Stimulated activated naive CD4-positive, alpha-beta T cell treated with Interleukin-2 at 50 U/mL for 16 hours (primary cell): ENCODE measurements around the gene PARP12.

Experiments used
- DNase-seq: peaks from one replicate; lab custom pipeline; 2025; lab: John Stamatoyannopoulos, UW

Gene PARP12

DNA sequence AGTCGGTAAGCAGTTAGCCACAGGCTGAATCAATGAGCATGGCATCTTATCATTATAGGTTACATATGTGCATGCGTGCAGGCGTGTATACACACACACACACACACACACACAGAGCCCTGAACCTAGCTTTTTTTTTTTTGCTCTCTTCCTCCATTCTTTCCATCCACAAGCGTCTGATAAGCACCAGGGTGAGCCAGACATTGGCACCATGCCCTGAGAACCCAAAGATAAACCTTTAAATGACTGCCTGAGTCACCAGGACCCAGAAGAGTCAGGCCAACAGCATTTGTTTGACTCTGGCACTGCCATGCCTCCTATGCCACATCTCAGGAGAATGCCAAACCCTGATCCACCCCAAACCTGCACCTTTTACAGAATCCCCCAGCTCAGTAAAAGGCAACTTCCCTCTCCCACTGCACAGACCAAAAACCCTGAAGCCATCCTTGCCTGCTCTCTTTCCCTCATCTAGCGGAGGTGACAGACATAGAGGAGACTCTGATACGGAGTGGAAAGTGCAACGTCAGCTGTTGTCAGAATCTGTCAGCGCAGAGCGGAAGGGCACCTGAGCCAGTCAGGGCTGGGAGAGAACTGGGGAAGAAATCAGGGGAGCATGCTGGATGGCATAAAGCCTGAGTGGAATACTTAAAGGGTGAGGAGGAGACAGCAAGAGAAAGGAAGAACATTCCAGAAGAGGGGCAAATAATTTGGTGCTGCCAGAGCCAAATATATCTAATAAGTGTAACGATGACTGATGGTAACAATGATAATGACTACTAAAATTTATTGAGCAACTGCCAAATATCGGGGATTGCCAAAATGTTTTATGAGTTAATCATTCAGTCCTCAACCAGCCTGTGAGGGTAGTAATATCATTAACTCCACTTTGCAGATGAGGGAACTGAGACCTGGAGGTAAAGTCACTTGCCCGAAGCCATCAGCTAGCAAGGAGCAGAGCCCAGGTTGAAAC is 3.2 kb downstream of the PARP12 start:
- peak; percentile 32 for DNase-seq

DNA sequence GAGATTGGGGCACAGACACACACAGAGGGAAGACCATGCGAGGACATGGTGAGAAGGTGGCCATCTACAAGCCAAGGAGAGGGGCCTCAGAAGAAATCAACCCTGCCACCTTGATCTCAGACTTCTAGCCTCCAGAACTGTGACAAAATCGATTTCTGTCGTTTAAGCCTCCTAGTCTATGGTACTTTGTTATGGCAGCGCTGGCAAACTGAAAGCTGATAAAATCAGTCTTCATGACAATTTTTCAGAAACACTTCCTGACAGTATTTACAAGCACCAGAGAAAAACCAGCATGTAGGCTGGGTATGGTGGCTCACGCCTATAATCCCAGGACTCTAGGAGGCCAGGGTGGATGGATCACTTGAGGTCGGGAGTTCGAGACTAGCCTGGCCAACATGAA is 4.2 kb downstream of the PARP12 start:
- DNase-seq, result no peak

DNA sequence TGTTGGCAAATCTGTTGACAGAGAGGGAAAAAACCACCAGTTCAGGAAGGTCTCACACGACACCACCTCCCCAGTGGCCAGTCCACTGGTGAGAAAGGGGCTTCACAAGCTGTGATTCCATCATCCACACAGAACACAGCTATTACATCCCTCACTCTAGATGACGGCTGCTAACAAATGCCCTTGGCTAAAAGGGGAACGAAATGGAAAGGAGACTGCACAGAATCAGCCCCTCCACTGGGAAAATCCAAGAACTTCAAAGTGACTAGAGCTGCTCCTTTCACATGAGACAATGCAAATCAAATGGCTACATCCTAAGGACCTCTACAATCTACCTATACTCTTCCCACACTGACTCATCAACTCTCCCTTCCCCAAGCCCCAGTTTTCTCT is 5.6 kb downstream of the PARP12 start:
- DNase-seq, result no peak

DNA sequence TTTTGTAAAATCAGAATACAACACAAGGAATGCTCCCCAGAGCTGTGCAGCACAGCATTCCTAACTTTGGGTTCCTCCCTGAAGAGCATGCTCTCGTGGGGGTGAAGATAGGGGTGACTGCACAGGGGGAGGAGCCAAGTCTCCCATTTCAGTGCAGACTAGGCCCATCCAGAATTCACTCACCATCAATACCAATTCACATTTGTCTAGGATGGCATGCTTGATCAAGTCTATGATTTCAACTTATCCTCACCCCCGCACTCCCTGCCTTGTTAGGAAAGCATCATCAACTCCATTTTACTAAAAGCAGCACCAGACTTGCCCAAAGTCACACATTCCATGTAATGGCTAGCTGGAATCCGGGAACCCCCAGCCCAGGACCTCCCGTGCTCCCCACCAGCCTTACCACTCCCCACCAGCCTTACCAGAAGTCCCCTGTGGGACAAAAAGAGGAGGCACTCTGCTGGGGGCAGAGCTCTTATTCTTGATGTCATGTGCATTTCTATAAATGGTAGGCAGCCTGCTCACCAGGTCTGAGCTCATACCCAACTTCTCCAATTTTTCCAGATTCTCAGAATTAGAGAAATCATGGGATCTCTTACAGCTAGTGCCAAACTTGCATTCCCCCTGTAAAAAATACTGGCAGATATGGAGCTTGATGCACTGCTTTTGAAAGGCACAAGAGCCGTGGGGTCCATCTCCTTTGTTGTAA is 6.2 kb downstream of the PARP12 start:
- DNase-seq, result no peak

DNA sequence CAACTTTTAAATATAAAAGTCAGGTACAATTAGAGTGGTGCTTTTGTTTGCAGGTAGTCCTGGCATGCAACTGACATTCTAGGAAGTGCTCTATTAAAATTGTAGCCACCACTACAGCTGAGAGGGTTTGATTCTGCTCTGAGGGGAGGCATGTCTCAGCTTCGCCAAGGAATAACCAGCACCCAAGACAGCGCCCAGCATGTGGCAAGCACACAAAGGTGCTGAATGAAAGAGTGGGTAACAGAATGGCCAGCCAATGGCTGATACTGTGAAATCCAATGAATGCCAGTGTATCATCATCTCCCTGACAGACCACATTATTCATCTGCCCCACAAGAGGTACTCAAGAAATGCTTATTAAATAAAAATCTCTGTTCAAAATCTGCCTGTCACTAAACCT is 6.9 kb downstream of the PARP12 start:
- DNase-seq, result no peak

DNA sequence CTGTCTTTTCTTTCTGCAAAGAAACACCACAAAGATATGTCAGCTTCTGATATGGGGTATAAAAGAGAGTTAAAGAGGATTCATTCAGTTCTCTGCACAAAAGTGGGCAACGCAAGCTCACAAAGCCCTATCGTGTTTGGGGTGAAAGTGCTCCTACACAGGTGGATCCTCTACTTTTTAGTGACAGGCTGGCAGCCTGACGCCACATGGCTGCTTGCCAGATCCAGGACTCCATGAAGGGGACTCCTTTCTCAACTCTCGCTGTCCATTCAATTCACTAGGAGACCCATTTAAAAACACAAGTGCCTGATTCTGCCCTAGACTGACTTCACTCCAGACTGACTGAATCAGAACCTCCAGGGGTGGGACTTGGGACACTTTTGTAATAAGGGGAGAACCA is 8.0 kb downstream of the PARP12 start:
- no peak for DNase-seq

DNA sequence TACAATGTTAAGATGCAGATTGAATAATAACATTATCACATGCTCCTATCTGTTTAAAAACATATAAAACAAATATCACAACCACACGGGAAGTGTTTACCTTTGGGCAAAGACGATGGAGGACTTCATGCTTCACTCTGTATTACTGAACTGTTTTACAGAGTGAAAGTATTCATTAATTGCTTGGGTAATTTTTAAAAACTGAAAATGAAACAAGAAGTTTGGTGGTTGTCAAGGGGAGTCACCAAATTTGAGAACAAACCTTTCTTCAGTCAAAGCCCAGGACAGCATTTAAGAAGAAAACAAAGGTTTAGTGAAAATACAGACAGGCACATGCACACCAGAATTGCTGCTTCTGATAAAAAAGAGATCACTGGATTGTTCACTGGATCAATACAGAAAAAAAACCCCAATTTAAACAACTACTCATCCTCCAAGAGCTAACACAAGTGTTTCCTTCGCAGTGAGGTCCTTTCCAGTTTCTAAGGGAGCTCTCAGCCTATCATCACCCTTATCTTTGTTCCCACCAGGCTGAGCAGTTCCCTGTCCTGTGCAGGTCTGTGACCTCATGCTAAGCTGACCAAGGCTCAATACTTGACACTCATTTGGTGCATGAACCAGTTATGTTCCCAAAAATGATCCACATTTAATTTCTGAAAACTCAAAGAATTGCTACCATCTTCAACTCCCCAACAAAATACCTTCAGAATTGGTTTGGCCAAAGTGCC is 8.8 kb downstream of the PARP12 start:
- DNase-seq, result no peak

DNA sequence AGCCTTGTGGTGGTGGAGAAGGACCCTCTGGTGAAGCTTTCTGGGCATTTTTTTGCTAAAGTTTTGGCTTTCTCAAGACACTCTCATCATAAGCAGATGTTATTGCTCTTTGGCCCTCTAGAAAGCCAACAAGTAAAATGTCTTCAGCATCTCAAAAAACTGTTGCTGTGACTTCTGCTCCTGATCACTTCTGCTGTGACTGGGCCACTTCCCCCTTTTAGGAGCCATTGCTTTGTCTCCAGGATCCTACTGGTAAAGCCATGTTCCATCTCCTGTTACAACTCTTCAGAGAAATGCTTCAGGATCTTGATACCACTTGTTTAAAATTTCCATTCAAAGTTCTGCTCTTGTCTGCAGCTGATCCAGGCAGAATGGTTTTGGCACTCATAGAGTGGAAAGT is 10.9 kb downstream of the PARP12 start:
- no peak for DNase-seq

DNA sequence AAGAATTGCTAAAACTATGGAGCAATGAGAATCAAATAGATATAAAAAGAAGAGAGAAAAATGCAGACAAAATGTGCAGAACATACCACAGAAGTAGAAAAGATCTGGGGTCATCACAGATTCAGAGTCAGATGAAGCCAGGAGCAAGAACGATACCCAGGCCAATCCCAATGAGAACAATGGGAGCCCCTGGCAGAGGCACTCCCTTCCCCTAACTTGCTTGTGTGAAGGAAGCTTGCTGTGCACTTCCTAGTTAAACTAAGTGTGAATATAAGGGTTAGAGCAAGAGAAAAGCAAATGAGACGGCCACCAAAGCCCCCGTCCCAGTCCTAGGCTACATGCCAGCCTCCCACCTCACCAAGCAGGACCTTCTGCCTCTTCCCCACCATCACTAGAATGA is 12.7 kb downstream of the PARP12 start:
- no peak for DNase-seq

DNA sequence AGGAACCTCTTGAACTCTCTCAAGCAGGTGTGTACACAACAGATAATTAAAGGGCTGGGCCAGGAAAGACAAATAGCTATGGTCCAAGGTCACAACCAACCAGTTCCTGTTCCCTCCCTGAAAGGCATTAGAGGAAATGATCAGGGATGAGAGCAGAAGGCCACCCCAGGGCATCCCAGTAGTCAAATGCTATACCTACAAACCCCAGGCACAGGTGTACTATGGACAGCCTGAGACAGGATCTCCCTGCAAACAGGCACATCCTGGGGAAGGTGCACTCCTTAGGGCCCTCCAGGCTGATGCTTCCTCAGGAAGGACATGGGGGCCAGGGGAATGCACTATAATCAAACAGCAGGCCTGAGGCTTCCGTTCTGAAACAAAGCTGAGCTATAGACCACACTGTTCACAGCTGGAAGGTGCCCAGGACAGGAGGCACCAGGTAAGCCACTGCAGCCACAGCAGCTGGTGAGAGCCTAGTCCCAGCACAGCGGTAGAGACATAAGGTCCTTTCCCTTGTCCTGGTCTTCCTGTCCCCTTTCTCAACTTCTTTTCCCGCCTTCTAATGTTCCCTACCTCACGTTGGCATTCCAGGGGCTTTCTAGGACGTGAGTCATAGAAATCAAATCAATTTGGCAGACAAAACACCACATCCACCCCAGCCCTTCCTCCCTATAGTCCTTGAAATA is 13.3 kb downstream of the PARP12 start:
- no peak for DNase-seq

DNA sequence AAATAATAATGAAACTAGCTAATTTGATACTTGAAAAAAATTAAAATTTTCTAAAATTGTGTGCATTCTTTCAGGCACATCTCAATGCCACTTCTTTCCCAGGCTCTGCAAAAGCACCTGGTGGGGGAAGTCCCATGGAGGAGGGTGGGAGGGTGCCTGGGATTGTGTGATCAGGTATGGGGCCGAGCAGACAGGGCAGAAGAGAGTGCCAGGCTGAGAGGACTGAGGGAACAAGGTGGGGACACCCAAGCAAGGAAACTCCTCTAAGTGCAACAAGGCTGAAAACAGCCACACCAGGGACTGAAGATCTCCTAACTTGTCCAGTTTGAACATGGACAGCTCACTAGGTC is 13.8 kb downstream of the PARP12 start:
- no peak for DNase-seq

DNA sequence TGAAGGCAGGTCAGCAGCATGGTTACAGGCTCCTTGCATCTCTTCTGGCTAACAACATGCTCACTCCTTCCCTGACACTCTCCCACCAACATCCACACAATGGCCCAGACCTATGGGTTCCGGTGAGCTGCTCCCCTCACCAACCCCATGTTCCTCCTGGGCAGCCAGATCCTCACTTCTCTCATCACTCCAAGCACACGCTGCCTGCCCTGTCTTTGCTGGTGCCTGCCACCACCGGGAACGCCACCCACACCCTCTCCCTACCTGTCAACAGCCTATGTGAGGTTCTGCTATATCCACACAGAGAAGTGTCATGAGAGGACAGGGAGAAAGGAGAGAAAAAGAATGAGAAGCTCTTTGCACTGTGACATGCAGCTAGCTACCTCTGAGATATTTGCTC is 14.6 kb downstream of the PARP12 start:
- no peak for DNase-seq

DNA sequence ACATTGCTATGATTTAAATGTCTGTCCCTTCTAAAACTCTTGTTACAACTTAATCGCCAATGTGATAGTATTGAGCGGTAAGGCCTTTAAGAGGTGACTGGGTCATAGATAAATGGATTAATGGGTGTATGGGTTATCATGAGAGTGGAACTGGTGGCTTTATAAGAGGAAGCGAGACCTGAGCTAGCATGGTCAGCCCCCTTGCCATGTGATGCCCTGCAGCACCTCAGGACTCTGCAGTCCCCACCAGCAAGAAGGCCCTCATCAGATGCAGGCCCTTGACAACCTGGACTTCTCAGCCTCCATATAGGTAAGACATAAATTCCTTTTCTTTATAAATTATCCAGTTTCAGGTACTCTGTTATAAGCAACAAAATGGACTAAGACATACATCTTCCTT is 15.6 kb downstream of the PARP12 start:
- no peak for DNase-seq

DNA sequence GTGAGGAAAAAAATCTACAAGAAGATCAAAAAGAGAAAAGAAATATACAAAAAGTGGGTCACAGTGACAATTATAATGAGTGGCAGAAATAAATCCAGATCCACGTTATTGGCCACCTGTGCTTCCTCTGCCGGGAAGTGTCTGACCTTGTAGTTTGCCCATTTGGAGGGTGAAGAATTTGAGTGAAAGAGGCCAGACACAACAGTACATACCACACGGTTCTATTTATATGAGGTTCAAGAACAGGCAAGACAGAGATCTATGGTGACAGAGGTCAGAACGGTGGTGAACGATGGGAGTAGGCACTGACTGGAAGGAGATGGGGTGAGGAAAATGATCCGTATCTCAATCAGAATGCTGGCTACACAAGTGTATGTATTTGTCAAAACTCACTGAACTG is 17.1 kb downstream of the PARP12 start:
- no peak for DNase-seq

DNA sequence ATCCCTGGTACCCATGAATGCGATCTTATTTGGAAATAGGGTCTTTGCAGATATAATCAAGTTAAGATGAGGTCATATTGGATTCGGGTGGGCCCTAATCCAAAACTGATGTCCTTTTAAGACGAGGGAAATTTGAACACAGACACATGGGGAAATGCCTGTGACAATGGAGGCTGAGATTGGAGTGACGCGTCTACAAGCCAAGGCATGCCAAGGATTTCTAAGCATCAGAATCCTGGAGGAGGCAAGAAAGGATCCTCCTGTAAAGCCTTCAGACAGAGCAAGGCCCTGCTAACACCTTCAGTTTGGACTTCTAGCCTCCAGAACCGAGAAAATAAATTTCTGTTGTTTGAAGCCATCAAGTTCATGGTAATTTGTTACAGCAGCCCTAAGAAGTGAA is 18.5 kb downstream of the PARP12 start:
- no peak for DNase-seq

DNA sequence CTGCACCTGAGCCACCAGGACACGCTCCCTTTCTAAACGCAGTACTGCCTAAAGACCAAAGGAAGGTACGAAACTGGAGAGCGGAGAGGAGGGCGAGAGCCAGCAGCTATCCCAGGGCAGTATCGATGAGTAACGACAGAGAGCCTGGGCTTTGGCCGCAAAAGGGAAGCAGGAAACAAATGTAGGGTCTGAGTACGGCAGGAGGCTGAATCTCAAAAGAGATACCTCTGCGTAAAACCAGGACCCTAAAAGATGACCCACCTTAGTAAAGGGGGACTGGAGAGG is 20.4 kb downstream of the PARP12 start:
- DNase-seq, result no peak

DNA sequence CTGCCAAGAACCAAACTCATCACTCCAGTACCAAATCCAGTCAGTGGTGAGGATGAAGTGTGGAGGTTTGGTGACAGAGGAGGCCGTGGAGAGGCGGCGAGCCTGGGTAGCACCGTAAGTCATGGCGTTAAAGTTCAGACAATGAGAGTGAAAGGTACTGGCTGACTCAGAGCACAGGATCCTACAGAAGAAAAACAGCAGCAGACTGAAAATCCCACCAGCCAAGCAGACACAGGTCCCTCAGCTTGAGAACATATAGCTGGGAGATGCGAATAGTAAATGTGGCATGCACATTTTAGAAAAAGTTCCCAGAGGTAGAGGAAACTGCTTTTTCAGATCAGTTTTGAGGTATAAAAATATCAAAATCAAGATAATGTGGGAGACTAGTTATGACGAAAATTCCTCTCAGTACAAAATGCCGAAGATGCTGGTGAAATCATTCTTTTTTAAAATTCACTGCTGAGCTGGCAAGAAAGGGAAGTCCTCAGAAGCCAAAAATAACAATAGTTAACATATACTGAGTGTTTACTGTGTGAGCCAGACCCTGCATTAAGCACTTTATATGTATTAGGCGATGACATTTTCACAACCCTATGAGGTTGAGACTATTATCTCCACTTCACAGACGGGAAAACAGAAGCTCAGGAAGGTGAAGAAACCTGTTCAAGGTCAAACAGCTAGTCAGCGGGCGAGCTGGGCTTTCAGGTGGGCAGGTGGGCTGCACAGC is 20.9 kb downstream of the PARP12 start:
- no peak for DNase-seq

DNA sequence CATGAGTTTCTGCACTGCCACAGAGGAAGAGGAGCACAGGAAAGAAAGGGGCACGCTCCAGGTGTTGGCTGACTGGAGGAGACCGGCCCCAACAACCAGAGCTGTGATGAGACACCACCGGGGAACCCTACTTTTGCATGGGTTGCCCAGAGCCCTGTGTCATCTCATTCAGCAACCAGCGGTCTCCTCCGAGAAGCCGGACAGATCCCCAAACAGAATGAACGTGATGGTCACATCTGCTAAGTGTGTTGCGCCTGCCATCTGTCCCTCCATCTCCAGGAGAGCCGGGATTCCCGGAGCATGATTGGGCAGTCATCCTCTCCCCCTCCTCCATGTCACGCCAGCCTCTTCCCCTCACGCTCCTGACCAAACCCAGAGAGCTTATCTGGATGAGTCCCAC is 22.9 kb downstream of the PARP12 start:
- DNase-seq, result no peak

DNA sequence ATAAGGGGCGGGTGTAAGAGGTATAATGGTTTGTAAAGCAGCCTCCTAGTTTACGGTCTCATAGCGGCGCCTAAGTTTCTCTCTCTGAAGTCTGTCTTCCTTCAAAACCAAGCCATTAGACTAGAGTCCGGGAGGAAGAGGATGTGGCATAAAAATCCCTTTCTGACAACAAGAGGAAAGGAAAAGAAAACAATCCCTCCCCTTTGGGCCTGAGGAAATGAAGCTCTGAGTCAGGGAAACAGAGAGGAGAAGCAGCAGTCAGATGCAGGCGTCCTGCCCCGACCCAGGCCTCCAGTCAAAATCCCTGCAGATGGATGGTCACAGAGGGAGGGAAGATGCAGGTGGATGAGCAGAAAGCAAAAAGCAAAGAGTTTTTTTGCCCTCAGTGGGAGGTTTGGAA is 23.7 kb downstream of the PARP12 start:
- no peak for DNase-seq

DNA sequence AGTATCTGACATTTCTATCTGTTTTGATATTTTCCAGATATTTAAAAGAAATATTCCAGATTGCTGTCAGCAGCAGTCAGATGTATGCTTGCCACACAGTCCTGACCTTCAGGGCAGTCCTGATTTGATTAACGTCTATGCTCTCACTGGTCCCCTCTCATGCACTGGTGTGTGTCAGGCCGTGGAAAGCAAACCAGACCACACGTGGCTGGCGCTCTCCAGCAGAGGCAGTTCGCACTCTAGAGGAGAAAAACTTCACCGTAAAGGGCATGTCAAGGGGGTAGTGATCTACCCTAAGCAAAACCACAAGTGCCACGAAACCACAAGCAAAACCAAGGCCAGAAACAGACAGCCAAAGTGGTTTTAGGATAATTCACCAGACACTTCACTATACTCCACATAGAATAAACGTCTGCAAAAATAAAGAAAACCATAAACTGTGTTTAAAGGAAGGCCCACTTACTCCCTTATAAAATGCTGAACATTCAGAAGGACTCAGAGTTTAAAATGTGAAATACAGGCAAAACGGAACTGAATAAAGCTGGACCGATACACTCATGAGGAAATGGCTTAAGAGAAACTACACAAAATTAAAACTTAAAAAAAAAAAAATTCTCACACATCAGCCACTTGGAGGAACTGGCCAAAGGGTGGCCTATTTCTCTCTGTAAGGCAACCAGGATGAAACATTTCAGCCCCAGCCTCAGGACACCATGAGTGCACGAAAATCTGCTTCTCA is 26.4 kb downstream of the PARP12 start:
- DNase-seq, result no peak
